B cell (primary cell): ENCODE data around the gene MRPL36. TPM values are rescaled to one million over a fixed set of nuclear protein-coding genes. Genes with fewer than 3 reads are reported as not detected.
"Not testable (repeated sequence)": the region's sequence is repeated elsewhere in the genome, so short reads cannot be mapped to it uniquely, and the experiment has no call there.

Experiments used
- ATAC-seq: fragments of 200-7000 bp; cut with Tn5 transposase; one replicate; pipeline ENCODE4 v1.10.0; 2021; ENCODE audit warnings: low read depth, mild to moderate bottlenecking, moderate number of reproducible peaks, moderate library complexity
- CTCF ChIA-PET: fragments of 350-600 bp; sonication (Branson Sonifier 250); formaldehyde crosslinking; loops from one replicate; lab custom pipeline; 2021; ENCODE audit warnings: antibody characterized with exemption, inconsistent platforms; lab: Charles Lee
- POLR2A ChIA-PET: fragments of 350-600 bp; sonication (Branson Sonifier 250); formaldehyde crosslinking; loops from one replicate; lab custom pipeline; 2021; ENCODE audit warnings: antibody characterized with exemption; lab: Charles Lee
- DNase-seq: peaks from one replicate; pipeline ENCODE4 v3.0.0; 2013
- H2AFZ ChIP-seq: 2 replicates; pipeline ENCODE4 v1.6.1; 2012; ENCODE audit warnings: mild to moderate bottlenecking, low read depth, low read length; ENCODE audit not compliant: insufficient read depth, poor library complexity, severe bottlenecking
- H3K27ac ChIP-seq, 2 donors: 1 replicate in 1 of 2; 2 replicates in 1 of 2; pipeline ENCODE4 v1.5.1; 2012 to 2013; ENCODE audit warnings: low read length in 2 of 2, mild to moderate bottlenecking in 2 of 2, moderate library complexity in 1 of 2
- H3K27me3 ChIP-seq, 4 experiments: fragments of 200-600 bp in 1 of 4; sonication (generic) in 1 of 4; replicated peaks in 1 of 4; 1 replicate in 2 of 4; 2 replicates in 2 of 4; pipeline versions ENCODE4 v1.6.1 to v1.7.0; 2013 to 2016; ENCODE audit warnings: low read length in 3 of 4, mild to moderate bottlenecking in 2 of 4, mixed read lengths in 1 of 4, moderate library complexity in 1 of 4; ENCODE audit not compliant: insufficient read depth in 4 of 4, control insufficient read depth in 3 of 4; ENCODE audit errors: control extremely low read depth in 1 of 4
- H3K36me3 ChIP-seq, 2 experiments: replicated peaks in 1 of 2; 1 replicate in 1 of 2; 2 replicates in 1 of 2; pipeline versions ENCODE4 v1.6.1 to v1.7.1; 2013; ENCODE audit warnings: low read length in 1 of 2; ENCODE audit not compliant: insufficient read depth in 2 of 2, control insufficient read depth in 1 of 2; ENCODE audit errors: control extremely low read depth in 1 of 2, extremely low read depth in 1 of 2
- H3K4me1 ChIP-seq, 2 donors: fragments of 200-600 bp in 1 of 2; sonication (generic) in 1 of 2; 1 replicate in 1 of 2; 2 replicates in 1 of 2; pipeline versions ENCODE4 v1.5.1 to v1.6.1; 2013 to 2017; ENCODE audit warnings: low read length in 2 of 2; ENCODE audit not compliant: control insufficient read depth in 2 of 2, insufficient read depth in 2 of 2
- H3K4me2 ChIP-seq: replicated peaks from 2 replicates; pipeline ENCODE3; 2012; ENCODE audit warnings: mild to moderate bottlenecking, low read depth, low read length; ENCODE audit not compliant: poor library complexity, severe bottlenecking
- H3K4me3 ChIP-seq, 5 experiments: fragments of 200-600 bp in 1 of 5; sonication (generic) in 1 of 5; 1 replicate in 3 of 5; 2 replicates in 2 of 5; pipeline versions ENCODE4 v1.5.1 to v1.7.0; 2011 to 2016; ENCODE audit warnings: low read length in 4 of 5, mild to moderate bottlenecking in 4 of 5, low read depth in 2 of 5, control low read depth in 1 of 5, moderate library complexity in 1 of 5; ENCODE audit not compliant: insufficient read depth in 1 of 5; ENCODE audit errors: control extremely low read depth in 1 of 5, extremely low read depth in 1 of 5
- H3K79me2 ChIP-seq: fragments of 200-600 bp; sonication (generic); one replicate; pipeline ENCODE4 v1.6.0; 2016; ENCODE audit warnings: low read length; ENCODE audit not compliant: control insufficient read depth, insufficient read depth
- H3K9ac ChIP-seq: fragments of 200-600 bp; sonication (generic); 2 replicates; pipeline ENCODE4 v1.6.1; 2017; ENCODE audit warnings: mild to moderate bottlenecking, low read length, moderate library complexity
- H3K9me3 ChIP-seq, 3 donors: one replicate each; pipeline versions ENCODE4 v1.6.1 to v1.7.1; 2013; ENCODE audit warnings: low read length in 2 of 3; ENCODE audit not compliant: control insufficient read depth in 2 of 3, insufficient read depth in 1 of 3; ENCODE audit errors: control extremely low read depth in 1 of 3
- H4K20me1 ChIP-seq: 2 replicates; pipeline ENCODE4 v1.6.0; 2012; ENCODE audit warnings: mild to moderate bottlenecking, low read length; ENCODE audit not compliant: insufficient read depth, control insufficient read depth, poor library complexity, severe bottlenecking
- H3K27ac Mint-ChIP-seq: one replicate; pipeline ENCODE4 v1.8.0; 2021; ENCODE audit warnings: mixed read lengths
- H3K27me3 Mint-ChIP-seq: one replicate; pipeline ENCODE4 v1.8.0; 2021; ENCODE audit warnings: mixed read lengths
- H3K4me1 Mint-ChIP-seq: one replicate; pipeline ENCODE4 v1.8.0; 2021; ENCODE audit warnings: mixed read lengths
- H3K4me3 Mint-ChIP-seq: one replicate; pipeline ENCODE4 v1.8.0; 2021; ENCODE audit warnings: mixed read lengths
- H3K9me3 Mint-ChIP-seq: one replicate; pipeline ENCODE4 v1.8.0; 2022; ENCODE audit warnings: mixed read lengths; ENCODE audit not compliant: insufficient read depth
- CTCF ChIP-seq: fragments of 200-600 bp; IDR thresholded peaks from one replicate; pipeline ENCODE4 v1.8.0; 2022; ENCODE audit warnings: antibody characterized with exemption, mild to moderate bottlenecking
- EZH2 ChIP-seq: IDR thresholded peaks from 2 replicates; pipeline ENCODE4 v1.6.1; 2012; ENCODE audit warnings: borderline replicate concordance, low read depth, mild to moderate bottlenecking, moderate library complexity, low read length; ENCODE audit not compliant: insufficient read depth, poor library complexity, severe bottlenecking
- WGBS: methylation state at CpG from one replicate; pipeline ENCODE4 v1.1.5; 2013; ENCODE audit warnings: missing lambda C conversion rate; ENCODE audit not compliant: insufficient coverage; 5-methylcytosine and 5-hydroxymethylcytosine counted together
- intact Hi-C: fragments of 100-400 bp; cut with micrococcal nuclease; formaldehyde crosslinking; loops from one replicate; pipeline ENCODE4 v1.10.0; 2022
- polyA plus RNA-seq: library from polyadenylated mRNA; depleted of rRNA; stranded (reverse); fragments of >200 nt; gene quantifications from 2 replicates; pipeline ENCODE4 v1.2.3, GENCODE V29; 2012
- total RNA-seq, 2 donors: library from RNA; stranded (reverse); fragments of 120-200 nt in 1 of 2; gene quantifications; 1 replicate in 1 of 2; 2 replicates in 1 of 2; pipeline versions ENCODE4 v1.2.3 to v1.2.4, GENCODE V29; 2013 to 2022

The MRPL36 gene
- total and polyA plus RNA-seq, 2 donors (not counting 1 experiment from before 2014, with no cell fraction given) = 12.5 to 25.0 TPM

GRCh38 chr5:1800472-1801221 is 1.0 kb upstream of the MRPL36 start:
- Histone ChIP-seq H2AFZ (peak overlapping the region; percentile 92), H3K9ac (peak overlapping the region; percentile 87), H3K27ac (peak overlapping the region; percentile 52 to 90), H3K27me3 (no peaks in the 10 kb centered on the region), H3K4me2 (peak overlapping the region; percentile 90), H3K4me3 (peak overlapping the region; percentile 75 to 97 (median 92)), H3K9me3 (no peaks in the 10 kb centered on the region), H3K4me1 (peaks cover 17 to 24% of the 10 kb centered on the region in 2 donors), H3K36me3 (peaks cover 1 to 50% of the 10 kb centered on the region in 2 experiments), H4K20me1 (peaks cover 11% of the 10 kb centered on the region), H3K79me2 (peaks cover 79% of the 10 kb centered on the region)
- ChIA-PET POLR2A (no interaction called here), CTCF (no interaction called here)
- 1% methylated on average over 19 of the region's 28 CpGs for WGBS
- no peak for DNase-seq
- Mint-ChIP-seq H3K27me3 (no peaks in the 10 kb centered on the region), H3K4me1 (peaks cover 59% of the 10 kb centered on the region), H3K27ac (peak overlapping the region; percentile 99), H3K4me3 (peak overlapping the region; percentile 98), H3K9me3 (no peaks in the 10 kb centered on the region)
- peak; percentile 46 for ATAC-seq
- intact Hi-C loops = loop anchor here (2.0 to 5.0 kb wide), 3 partner anchors 148 to 908 kb away; partner anchors contain the start of genes BRD9 and TRIP13
- TF ChIP-seq CTCF (no peak), EZH2 (no peak)

GRCh38 chr5:1799110-1799601 is 481 bp downstream of the MRPL36 start:
- ATAC-seq (peak; percentile 8), DNase-seq (no peak)
- H3K36me3 ChIP-seq = peaks cover 1 to 36% of the 10 kb centered on the region in 2 experiments
- H3K9me3 ChIP-seq = no peaks in the 10 kb centered on the region
- H4K20me1 ChIP-seq = peaks cover 6% of the 10 kb centered on the region
- peak overlapping the region; percentile 99 for H3K27ac Mint-ChIP-seq
- H3K4me1 Mint-ChIP-seq = peaks cover 58% of the 10 kb centered on the region
- POLR2A ChIA-PET = no interaction called here
- H3K27ac ChIP-seq = peak overlapping the region in 1 of 2 donors; percentile 72
- peak overlapping the region; percentile 87 for H3K9ac ChIP-seq
- H3K9me3 Mint-ChIP-seq = no peaks in the 10 kb centered on the region
- peaks cover 17 to 24% of the 10 kb centered on the region in 2 donors for H3K4me1 ChIP-seq
- peaks cover 64% of the 10 kb centered on the region for H3K79me2 ChIP-seq
- peak overlapping the region; percentile 90 for H3K4me2 ChIP-seq
- TF ChIP-seq EZH2 = no peak
- H2AFZ ChIP-seq = peak overlapping the region; percentile 92
- no peaks in the 10 kb centered on the region for H3K27me3 ChIP-seq
- peak overlapping the region; percentile 98 for H3K4me3 Mint-ChIP-seq
- intact Hi-C loops = no loop called here
- 2% methylated on average over 35 of the region's 35 CpGs for WGBS
- H3K27me3 Mint-ChIP-seq = no peaks in the 10 kb centered on the region
- CTCF ChIA-PET = no interaction called here
- H3K4me3 ChIP-seq = peak overlapping the region in 4 of 5 experiments; percentile 75 to 97 (median 88)

GRCh38 chr5:1798589-1798988 is 1.0 kb downstream of the MRPL36 start:
- H3K9ac ChIP-seq = peak overlapping the region; percentile 87
- H3K9me3 Mint-ChIP-seq, POLR2A ChIA-PET, H4K20me1 ChIP-seq, DNase-seq, H2AFZ ChIP-seq, H3K27me3 Mint-ChIP-seq, H3K9me3 ChIP-seq, ATAC-seq, intact Hi-C loops, H3K27me3 ChIP-seq, CTCF ChIA-PET: not testable (repeated sequence)
- H3K27ac ChIP-seq = peak overlapping the region in 1 of 2 donors; percentile 72
- H3K36me3 ChIP-seq = peaks cover 1 to 30% of the 10 kb centered on the region in 2 experiments
- peaks cover 17 to 25% of the 10 kb centered on the region in 2 donors for H3K4me1 ChIP-seq
- WGBS = 92% methylated on average over 9 of the region's 16 CpGs
- Mint-ChIP-seq H3K27ac (peak overlapping the region; percentile 99), H3K4me3 (peak overlapping the region; percentile 98), H3K4me1 (peaks cover 54% of the 10 kb centered on the region)
- peak overlapping the region; percentile 90 for H3K4me2 ChIP-seq
- H3K79me2 ChIP-seq = peaks cover 58% of the 10 kb centered on the region
- H3K4me3 ChIP-seq = peak overlapping the region in 2 of 5 experiments; percentile 85 to 97
